Measurements from ENCODE around the gene TM4SF4. TPM values are rescaled to one million over a fixed set of nuclear protein-coding genes. Genes with fewer than 3 reads are reported as not detected.

Gene TM4SF4
- total and polyA plus RNA-seq, 2 donors from 2014 or later = 0.92 to 0.94 TPM

DNA sequence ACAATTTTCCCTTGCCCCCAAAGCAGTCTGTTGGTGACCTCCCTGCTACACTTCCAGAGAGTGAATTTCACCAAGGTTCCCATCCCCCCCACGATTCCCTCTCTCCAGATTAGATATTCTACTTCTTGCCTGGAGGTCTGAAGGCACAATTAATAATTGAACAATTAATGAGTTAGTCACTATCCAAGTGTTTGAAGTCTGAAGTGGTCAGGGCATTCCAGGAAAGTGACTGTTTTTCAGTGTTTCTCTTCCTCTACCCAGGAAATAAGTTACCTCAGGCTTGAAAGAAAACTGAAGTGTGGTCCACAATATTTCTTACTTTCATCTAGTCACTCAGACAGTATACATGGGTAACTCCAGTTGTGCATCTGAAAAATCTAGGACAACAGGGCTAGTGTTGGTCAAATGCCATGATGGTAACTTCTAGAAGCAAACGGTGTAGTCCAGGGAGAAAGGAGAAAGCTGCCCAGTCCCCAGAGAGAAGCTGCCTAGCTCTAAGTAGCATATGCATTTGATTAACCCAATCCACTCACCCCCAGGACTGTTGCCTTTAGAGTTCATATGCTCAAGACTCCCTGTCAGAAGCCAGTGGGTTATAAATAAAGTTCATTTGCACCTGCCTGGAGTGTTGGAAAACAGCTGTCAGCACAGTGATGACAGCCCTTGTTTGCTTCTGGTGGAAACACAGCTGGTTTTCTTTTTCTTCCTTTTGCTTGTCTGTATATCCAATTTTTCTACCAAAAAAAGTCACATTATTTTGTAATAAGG lies 2.3 kb upstream of the TM4SF4 start:
- H3K4me1 ChIP-seq (ENCODE audit: control insufficient read depth in 2 of 3, insufficient read depth in 2 of 3, low read depth in 1 of 3, low read length in 3 of 3) = peaks cover 10 to 22% (median 15%) of the 10 kb centered on the region in 3 donors
- no peak overlapping the region for H3K9ac ChIP-seq (ENCODE audit: low read length in 3 of 3)
- no peak for FAIRE-seq

DNA sequence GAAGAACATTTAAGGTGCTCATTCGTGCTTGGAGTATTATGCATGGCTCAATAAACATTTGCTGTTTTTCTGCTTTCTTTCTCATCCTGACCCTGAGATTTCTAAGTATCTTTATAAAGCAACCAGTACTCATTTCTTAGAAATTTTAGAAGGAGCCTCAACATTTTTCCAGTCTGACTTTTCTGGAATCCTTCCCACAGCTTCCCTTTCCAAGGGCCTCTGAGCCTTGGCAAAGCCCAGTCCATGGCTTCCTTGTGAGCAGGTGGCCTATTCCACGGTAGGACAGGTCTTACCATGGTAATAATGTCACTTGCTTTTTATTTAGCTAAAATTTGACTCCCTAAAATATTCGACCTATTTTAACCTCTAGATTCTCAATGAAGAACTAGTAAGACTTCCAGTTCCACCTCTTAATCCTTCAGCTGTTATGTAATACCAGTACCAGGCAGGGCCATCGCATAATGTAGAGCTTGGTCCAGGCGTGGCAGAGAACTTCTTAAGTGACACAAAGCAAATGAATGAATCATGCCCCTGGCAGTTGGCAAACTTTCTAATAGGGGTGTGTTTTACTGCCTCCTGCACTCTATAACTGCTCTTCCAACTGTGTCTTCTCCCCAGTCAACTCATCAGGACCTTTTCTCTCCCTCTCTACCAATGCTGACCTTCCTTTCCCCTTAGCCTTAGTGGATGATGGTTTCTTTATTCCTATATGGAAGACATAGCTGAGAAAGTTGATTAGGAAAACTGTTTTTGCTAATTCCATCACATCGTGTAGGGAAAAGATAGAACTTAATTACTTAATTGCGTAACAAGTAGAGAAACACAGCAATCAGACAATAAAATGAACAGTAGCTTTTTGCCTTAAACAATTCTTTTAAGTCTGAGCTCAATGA lies 894 bp upstream of the TM4SF4 start:
- Histone ChIP-seq H3K27ac (ENCODE audit: low read depth in 2 of 2, low read length in 2 of 2) (no peak overlapping the region), H3K4me1 (ENCODE audit: control insufficient read depth in 2 of 3, insufficient read depth in 2 of 3, low read depth in 1 of 3, low read length in 3 of 3) (peaks cover 10 to 22% (median 15%) of the 10 kb centered on the region in 3 donors), H3K9ac (ENCODE audit: low read length in 3 of 3) (no peak overlapping the region), H3K9me3 (ENCODE audit: control insufficient read depth in 2 of 3, insufficient read depth in 1 of 3, low read length in 3 of 3) (no peaks in the 10 kb centered on the region), H3K4me3 (ENCODE audit: low read length in 3 of 3) (no peak overlapping the region), H3K27me3 (ENCODE audit: control insufficient read depth, insufficient read depth, low read length) (no peaks in the 10 kb centered on the region), H3K36me3 (ENCODE audit: control insufficient read depth in 2 of 3, insufficient read depth in 3 of 3, low read length in 3 of 3) (no peaks in the 10 kb centered on the region)
- DNase-seq (peak in 1 of 5 donors; percentile 23), FAIRE-seq (no peak)
- TF ChIP-seq, protein P1, sequence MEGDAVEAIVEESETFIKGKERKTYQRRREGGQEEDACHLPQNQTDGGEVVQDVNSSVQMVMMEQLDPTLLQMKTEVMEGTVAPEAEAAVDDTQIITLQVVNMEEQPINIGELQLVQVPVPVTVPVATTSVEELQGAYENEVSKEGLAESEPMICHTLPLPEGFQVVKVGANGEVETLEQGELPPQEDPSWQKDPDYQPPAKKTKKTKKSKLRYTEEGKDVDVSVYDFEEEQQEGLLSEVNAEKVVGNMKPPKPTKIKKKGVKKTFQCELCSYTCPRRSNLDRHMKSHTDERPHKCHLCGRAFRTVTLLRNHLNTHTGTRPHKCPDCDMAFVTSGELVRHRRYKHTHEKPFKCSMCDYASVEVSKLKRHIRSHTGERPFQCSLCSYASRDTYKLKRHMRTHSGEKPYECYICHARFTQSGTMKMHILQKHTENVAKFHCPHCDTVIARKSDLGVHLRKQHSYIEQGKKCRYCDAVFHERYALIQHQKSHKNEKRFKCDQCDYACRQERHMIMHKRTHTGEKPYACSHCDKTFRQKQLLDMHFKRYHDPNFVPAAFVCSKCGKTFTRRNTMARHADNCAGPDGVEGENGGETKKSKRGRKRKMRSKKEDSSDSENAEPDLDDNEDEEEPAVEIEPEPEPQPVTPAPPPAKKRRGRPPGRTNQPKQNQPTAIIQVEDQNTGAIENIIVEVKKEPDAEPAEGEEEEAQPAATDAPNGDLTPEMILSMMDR (IDR thresholded peaks at IDR 0.05; ENCODE audit: borderline replicate concordance, extremely low read depth, insufficient read depth) = no peak
- intact Hi-C loops (cut with DNase I) = loop anchor here (10.0 kb wide), 1 partner anchor 79 kb away; no protein-coding TSS in a partner anchor

More for the DNA sequence above, 2.3 kb upstream of the TM4SF4 start:
- Histone ChIP-seq H3K4me3 (ENCODE audit: low read length in 3 of 3) (no peak overlapping the region), H3K9me3 (ENCODE audit: control insufficient read depth in 2 of 3, insufficient read depth in 1 of 3, low read length in 3 of 3) (no peaks in the 10 kb centered on the region), H3K27me3 (ENCODE audit: control insufficient read depth, insufficient read depth, low read length) (no peaks in the 10 kb centered on the region), H3K27ac (ENCODE audit: low read depth in 2 of 2, low read length in 2 of 2) (peak overlapping the region; percentile 13 to 35), H3K36me3 (ENCODE audit: control insufficient read depth in 2 of 3, insufficient read depth in 3 of 3, low read length in 3 of 3) (no peaks in the 10 kb centered on the region)
- intact Hi-C loops (cut with DNase I) = loop anchor here (10.0 kb wide), 1 partner anchor 77 kb away; no protein-coding TSS in a partner anchor
- TF ChIP-seq, protein P1 (IDR thresholded peaks at IDR 0.05; ENCODE audit: borderline replicate concordance, extremely low read depth, insufficient read depth) = no peak
- DNase-seq = peak in 3 of 5 donors; percentile 38 to 85 (median 71)

DNA sequence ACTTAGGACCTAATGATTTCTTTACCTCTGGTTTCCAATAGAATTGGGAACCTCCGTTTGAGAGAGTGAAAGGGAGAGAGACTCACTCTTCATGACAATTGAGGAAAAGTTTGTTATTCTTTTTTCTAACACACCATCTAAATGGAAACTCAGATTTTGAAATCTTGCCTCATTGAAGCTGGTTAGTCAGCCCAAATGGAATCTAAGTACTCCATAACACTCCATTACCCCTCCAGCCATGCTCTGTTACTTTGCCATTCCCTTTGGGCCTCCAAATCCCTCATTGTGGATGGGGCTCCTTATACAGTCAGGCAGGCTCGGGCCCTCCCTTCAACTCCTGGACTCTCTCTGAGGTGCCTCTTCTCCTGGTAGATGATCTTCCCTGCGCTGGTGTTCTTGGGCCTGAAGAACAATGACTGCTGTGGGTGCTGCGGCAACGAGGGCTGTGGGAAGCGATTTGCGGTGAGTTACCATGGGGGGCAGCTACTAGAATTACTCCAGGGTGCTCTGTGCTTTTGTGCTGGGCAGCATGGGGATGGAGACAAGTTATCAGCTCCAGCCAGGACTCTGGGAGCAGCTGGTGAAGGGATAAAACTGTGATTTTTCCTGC lies 1.1 kb downstream of the TM4SF4 start:
- no peak for FAIRE-seq
- H3K9me3 ChIP-seq (ENCODE audit: control insufficient read depth in 2 of 3, insufficient read depth in 1 of 3, low read length in 3 of 3) = no peaks in the 10 kb centered on the region
- no peak for DNase-seq
- H3K4me3 ChIP-seq (ENCODE audit: low read length in 3 of 3) = no peak overlapping the region
- H3K9ac ChIP-seq (ENCODE audit: low read length in 3 of 3) = no peak overlapping the region
- intact Hi-C loops (cut with DNase I) = loop anchor here (10.0 kb wide), 1 partner anchor 81 kb away; no protein-coding TSS in a partner anchor
- TF ChIP-seq, protein P1 (IDR thresholded peaks at IDR 0.05; ENCODE audit: borderline replicate concordance, extremely low read depth, insufficient read depth) = no peak
- H3K4me1 ChIP-seq (ENCODE audit: control insufficient read depth in 2 of 3, insufficient read depth in 2 of 3, low read depth in 1 of 3, low read length in 3 of 3) = peaks cover 10 to 26% (median 15%) of the 10 kb centered on the region in 3 donors
- no peaks in the 10 kb centered on the region for H3K36me3 ChIP-seq (ENCODE audit: control insufficient read depth in 2 of 3, insufficient read depth in 3 of 3, low read length in 3 of 3)
- peak overlapping the region in 1 of 2 donors; percentile 32 for H3K27ac ChIP-seq (ENCODE audit: low read depth in 2 of 2, low read length in 2 of 2)
- H3K27me3 ChIP-seq (ENCODE audit: control insufficient read depth, insufficient read depth, low read length) = no peaks in the 10 kb centered on the region

All from kidney (tissue), 14 donors.